PC-9 (cell line): Measurements from ENCODE around the gene NUDCD3. TPM values are rescaled to one million over a fixed set of nuclear protein-coding genes. Genes with fewer than 3 reads are reported as not detected.

Experiments
- Bru-seq: library from RNA; stranded (reverse); fragments of 400-500 nt; gene quantifications from one replicate; lab custom pipeline; 2021; lab: Mats Ljungman, UMichigan
- BruChase-seq, 2 experiments: library from RNA; stranded (reverse); fragments of 400-500 nt; gene quantifications; one replicate each; lab custom pipeline; 2021; lab: Mats Ljungman, UMichigan
- BruUV-seq: library from RNA; stranded (reverse); fragments of 400-500 nt; replicated peaks from 2 replicates; lab custom pipeline; 2021; lab: Mats Ljungman, UMichigan
- CTCF ChIA-PET: fragments of 300-600 bp; sonication (Branson Sonifier 250); formaldehyde crosslinking; loops from one replicate; lab custom pipeline; 2022; ENCODE audit warnings: antibody characterized with exemption; lab: Charles Lee
- POLR2A ChIA-PET: fragments of 300-600 bp; sonication (Branson Sonifier 250); formaldehyde crosslinking; loops from one replicate; lab custom pipeline; 2022; ENCODE audit warnings: antibody characterized with exemption; ENCODE audit not compliant: unreplicated experiment; lab: Charles Lee
- DNase-seq, 2 experiments: peaks; one replicate each; pipeline versions ENCODE4 v3.0.0 to v3.0.0-alpha.2; 2015 to 2022; ENCODE audit warnings: mixed read lengths in 1 of 2
- H2AFZ ChIP-seq: fragments of 200-600 bp; sonication (generic); 2 replicates; pipeline ENCODE4 v1.8.1; 2017; ENCODE audit warnings: antibody characterized with exemption
- H3F3A ChIP-seq: fragments of 200-600 bp; sonication (generic); 2 replicates; pipeline ENCODE4 v1.8.1; 2017; ENCODE audit warnings: antibody characterized with exemption, mild to moderate bottlenecking, low read depth; ENCODE audit not compliant: insufficient read depth
- H3K27ac ChIP-seq: fragments of 200-600 bp; sonication (generic); 2 replicates; pipeline ENCODE4 v1.6.1; 2016; ENCODE audit warnings: mixed run types
- H3K27me3 ChIP-seq: fragments of 200-600 bp; sonication (generic); 2 replicates; pipeline ENCODE4 v1.6.1; 2016; ENCODE audit warnings: low read depth, mixed run types; ENCODE audit not compliant: insufficient read depth
- H3K36me3 ChIP-seq: fragments of 200-600 bp; sonication (generic); 2 replicates; pipeline ENCODE4 v1.6.1; 2016; ENCODE audit warnings: low read depth, mixed run types
- H3K4me1 ChIP-seq: fragments of 200-600 bp; sonication (generic); replicated peaks from 2 replicates; pipeline ENCODE4 v1.6.1; 2016; ENCODE audit warnings: mixed run types; ENCODE audit not compliant: insufficient read depth
- H3K4me2 ChIP-seq: fragments of 200-600 bp; sonication (generic); 2 replicates; pipeline ENCODE4 v1.6.1; 2017; ENCODE audit warnings: mixed run types
- H3K4me3 ChIP-seq: fragments of 200-600 bp; sonication (generic); 2 replicates; pipeline ENCODE4 v1.6.1; 2016; ENCODE audit warnings: mixed run types
- H3K79me2 ChIP-seq: fragments of 200-600 bp; sonication (generic); 2 replicates; pipeline ENCODE4 v1.6.1; 2017; ENCODE audit warnings: low read depth, mixed run types
- H3K9me2 ChIP-seq: fragments of 200-600 bp; sonication (generic); 2 replicates; pipeline ENCODE4 v1.8.1; 2017; ENCODE audit warnings: mild to moderate bottlenecking; ENCODE audit not compliant: insufficient read depth
- H3K9me3 ChIP-seq: fragments of 200-600 bp; sonication (generic); 2 replicates; pipeline ENCODE4 v1.8.1; 2016; ENCODE audit warnings: low read depth; ENCODE audit not compliant: insufficient read depth
- H4K20me1 ChIP-seq: fragments of 200-600 bp; sonication (generic); 2 replicates; pipeline ENCODE4 v1.8.1; 2017; ENCODE audit not compliant: insufficient read depth
- CTCF ChIP-seq: fragments of 200-600 bp; sonication (generic); conservative IDR thresholded peaks from 2 replicates; pipeline ENCODE4 v1.6.1; 2017; ENCODE audit warnings: mixed run types, antibody characterized with exemption, mild to moderate bottlenecking, moderate library complexity
- EZH2 ChIP-seq: fragments of 200-600 bp; sonication (generic); IDR thresholded peaks from 2 replicates; pipeline ENCODE4 v1.8.0; 2017; ENCODE audit warnings: antibody characterized with exemption, low read depth
- intact Hi-C: fragments of 100-400 bp; cut with micrococcal nuclease; formaldehyde crosslinking; loops from one replicate; pipeline ENCODE4 v1.10.0; 2022; ENCODE audit not compliant: unreplicated experiment
- long read RNA-seq: library from polyadenylated mRNA; stranded (forward); transcript quantifications from one replicate; pipeline ENCODE4 v2.0.0, GENCODE V29; 2022
- total RNA-seq: library from RNA; stranded (reverse); gene quantifications from 2 replicates; pipeline ENCODE4 v1.2.3, GENCODE V29; 2021

NUDCD3 gene
- total RNA-seq (149 and 158 TPM in 2 replicates), Bru-seq, nascent RNA (percentile 91 among the genes with signal in this experiment), BruChase-seq, experiment 1, labeled RNA remaining after a 2-hour chase (percentile 86 among the genes with signal in this experiment), BruChase-seq, experiment 2, labeled RNA remaining after a 6-hour chase (percentile 75 among the genes with signal in this experiment)
- long read RNA-seq, full-length matches to known transcripts = 149 of 179 reads
- long read RNA-seq, partial matches to known transcripts = 8 of 179 reads
- long read RNA-seq, other reads (novel, unspliced or antisense) = 22 of 179 reads

GRCh38 chr7:44490351-44491200 lies at the start of gene NUDCD3:
NUDCD3 (minus strand) TSS chr7:44490658; CDS start chr7:44490600, 58 bp downstream.
- ChIA-PET CTCF (interaction anchor here (1.4 to 2.1 kb wide), 2 partner anchors 44 to 74 kb away, joined by 6 to 7 read pairs; no protein-coding TSS in a partner anchor), POLR2A (interaction anchor here (0.5 to 0.6 kb wide), 2 partner anchors 56 to 621 kb away, joined by 4 to 6 read pairs; partner anchors contain the start of gene MRPS24)
- Histone ChIP-seq H3K27ac (peak within 1 kb of the TSS; percentile 92), H3K4me1 (peaks cover 27% of the 10 kb centered on the region), H3K4me3 (peak within 1 kb of the TSS; percentile 86), H3K9me2 (no peaks in the 10 kb centered on the region), H3K27me3 (no peaks in the 10 kb centered on the region), H3K9me3 (no peaks in the 10 kb centered on the region), H3K4me2 (peak within 1 kb of the TSS; percentile 81), H4K20me1 (peaks cover 38% of the 10 kb centered on the region), H3F3A (no peaks in the 10 kb centered on the region; the same call in none of the 2 replicates), H2AFZ (peak within 1 kb of the TSS; percentile 98), H3K36me3 (peaks cover 8% of the 10 kb centered on the region; the same call in 1 of the 2 replicates), H3K79me2 (peaks cover 47% of the 10 kb centered on the region)
- peak; percentile 74 to 89 for DNase-seq
- TF ChIP-seq CTCF = peak; percentile 38; the same call in 1 of the 2 replicates
- TF ChIP-seq EZH2 = no peak
- TSS peak; percentile 89 for BruUV-seq
- intact Hi-C loops = loop anchor here (1.0 kb wide), 2 partner anchors 75 to 358 kb away; partner anchors contain the start of gene H2AZ2

GRCh38 chr7:44539669-44540506 lies 49.4 kb upstream of the NUDCD3 start:
- BruUV-seq = no TSS peak
- POLR2A ChIA-PET = no interaction called here
- no peaks in the 10 kb centered on the region for H3K9me2 ChIP-seq
- CTCF ChIA-PET = no interaction called here
- no peak overlapping the region for H3K4me2 ChIP-seq
- no peaks in the 10 kb centered on the region for H4K20me1 ChIP-seq
- H3F3A ChIP-seq = peaks cover 26% of the 10 kb centered on the region
- intact Hi-C loops = no loop called here
- H3K4me3 ChIP-seq = no peak overlapping the region
- H3K9me3 ChIP-seq = no peaks in the 10 kb centered on the region
- H3K79me2 ChIP-seq = no peaks in the 10 kb centered on the region
- H3K27me3 ChIP-seq = no peaks in the 10 kb centered on the region
- no peak overlapping the region for H2AFZ ChIP-seq
- peak in 1 of 2 experiments; percentile 10 for DNase-seq
- H3K27ac ChIP-seq = no peak overlapping the region
- H3K36me3 ChIP-seq = no peaks in the 10 kb centered on the region
- H3K4me1 ChIP-seq = peaks cover 34% of the 10 kb centered on the region
- TF ChIP-seq EZH2 (no peak), CTCF (no peak)
